Measurements from ENCODE around the gene IFI16.
A peak's percentile ranks its signal among the peaks of the same experiment; 100 is the strongest.

Gene IFI16

DNA sequence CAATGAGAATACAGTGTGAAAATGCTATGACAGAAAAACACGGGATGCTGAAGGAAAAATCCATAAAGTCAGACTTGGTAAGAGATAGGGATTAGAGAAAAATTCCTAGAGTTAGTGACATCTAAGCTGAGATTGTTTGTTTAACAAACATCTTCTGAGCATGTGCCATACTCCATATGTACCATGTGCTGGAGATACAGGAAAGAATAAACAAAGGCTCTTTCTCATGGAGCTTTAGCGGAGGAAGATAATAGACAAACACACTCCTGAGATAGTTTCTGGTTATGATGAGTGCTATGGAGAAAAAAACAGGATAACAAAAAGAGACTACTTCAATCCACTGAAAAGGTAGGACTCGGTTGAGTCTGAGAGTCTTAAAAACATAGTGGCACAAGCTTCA lies 88.9 kb downstream of the IFI16 start:
- DNase-seq (ENCODE audit: low read depth): no peak

DNA sequence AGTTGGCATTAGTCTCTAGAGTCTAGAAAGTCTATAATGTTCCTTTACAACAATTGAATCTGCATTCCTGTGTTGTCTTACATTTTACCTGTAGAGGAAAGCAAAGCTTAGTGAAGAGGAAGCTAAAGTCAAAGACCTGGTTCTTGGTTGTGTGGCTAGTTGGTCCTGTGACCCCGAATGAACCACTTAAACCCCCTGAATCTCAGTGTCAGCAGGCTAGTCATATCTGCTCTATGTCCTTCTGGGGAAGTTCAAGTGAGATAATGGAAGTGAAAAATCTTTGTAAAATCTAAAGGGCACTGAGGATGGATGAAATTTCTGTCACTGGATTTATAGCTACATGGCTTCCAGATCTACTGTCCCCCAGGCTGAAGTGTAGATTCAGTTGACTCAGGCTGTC lies 90.9 kb downstream of the IFI16 start:
- no peak for DNase-seq (ENCODE audit: low read depth)

DNA sequence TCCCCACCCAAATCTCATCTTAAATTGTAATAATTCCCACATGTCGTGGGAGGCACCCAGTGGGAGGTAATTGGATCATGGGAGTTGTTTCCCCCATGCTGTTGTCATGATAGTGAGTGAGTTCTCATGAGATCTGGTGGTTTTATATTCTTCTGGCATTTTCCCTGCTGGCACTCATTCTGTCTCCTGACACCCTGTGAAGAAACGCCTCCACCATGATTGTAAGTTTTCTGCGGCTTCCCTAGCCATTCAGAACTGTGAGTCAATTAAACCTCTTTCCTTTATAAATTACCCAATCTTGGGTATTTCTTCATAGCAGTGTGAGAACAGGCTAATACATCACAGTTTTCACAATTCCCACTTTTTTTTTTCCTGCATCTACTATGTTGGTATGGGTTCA lies 93.3 kb downstream of the IFI16 start:
- peak; percentile 92 for DNase-seq (ENCODE audit: low read depth)
